Glutamatergic neuron (in vitro differentiated cells): Measurements from ENCODE around the gene VSTM4. TPM values are rescaled to one million over a fixed set of nuclear protein-coding genes. Genes with fewer than 3 reads are reported as not detected.
A peak's percentile ranks its signal among the peaks of the same experiment; 100 is the strongest.

Experiments used
- DNase-seq: peaks from one replicate; pipeline ENCODE4 v3.0.0; 2022
- H3K27ac Mint-ChIP-seq: one replicate; pipeline ENCODE4 v1.8.0; 2020; ENCODE audit warnings: mild to moderate bottlenecking, mixed read lengths, inconsistent platforms; ENCODE audit not compliant: unreplicated experiment
- H3K27me3 Mint-ChIP-seq: one replicate; pipeline ENCODE4 v1.8.0; 2020; ENCODE audit warnings: mild to moderate bottlenecking, moderate library complexity, mixed read lengths, inconsistent platforms; ENCODE audit not compliant: unreplicated experiment
- H3K36me3 Mint-ChIP-seq: one replicate; pipeline ENCODE4 v1.8.0; 2020; ENCODE audit warnings: mild to moderate bottlenecking, mixed read lengths, inconsistent platforms; ENCODE audit not compliant: unreplicated experiment
- H3K4me1 Mint-ChIP-seq: one replicate; pipeline ENCODE4 v1.8.0; 2020; ENCODE audit warnings: mild to moderate bottlenecking, low read depth, mixed read lengths, inconsistent platforms; ENCODE audit not compliant: unreplicated experiment
- H3K4me3 Mint-ChIP-seq: one replicate; pipeline ENCODE4 v1.8.0; 2020; ENCODE audit warnings: mild to moderate bottlenecking, mixed read lengths, inconsistent platforms; ENCODE audit not compliant: unreplicated experiment
- H3K9me3 Mint-ChIP-seq: one replicate; pipeline ENCODE4 v1.8.0; 2020; ENCODE audit warnings: mild to moderate bottlenecking, moderate library complexity, mixed read lengths, inconsistent platforms; ENCODE audit not compliant: unreplicated experiment
- total RNA-seq: library from RNA; stranded (reverse); fragmentation: NEBNext Ultra II Directional; extraction: Animal tissue kit (Norgen Biotek cat#: 25700); gene quantifications from one replicate; pipeline ENCODE4 v1.2.1, GENCODE V29; 2021; ENCODE audit not compliant: unreplicated experiment
- TF ChIP-seq, protein P1 (sequence below): fragments of 200-600 bp; sonication (generic); IDR thresholded peaks from one replicate; pipeline ENCODE4 v1.5.0; 2021; ENCODE audit not compliant: partially characterized antibody, unreplicated experiment

Gene VSTM4
- total RNA-seq, 1 donor from 2014 or later, result 2.0 TPM

DNA sequence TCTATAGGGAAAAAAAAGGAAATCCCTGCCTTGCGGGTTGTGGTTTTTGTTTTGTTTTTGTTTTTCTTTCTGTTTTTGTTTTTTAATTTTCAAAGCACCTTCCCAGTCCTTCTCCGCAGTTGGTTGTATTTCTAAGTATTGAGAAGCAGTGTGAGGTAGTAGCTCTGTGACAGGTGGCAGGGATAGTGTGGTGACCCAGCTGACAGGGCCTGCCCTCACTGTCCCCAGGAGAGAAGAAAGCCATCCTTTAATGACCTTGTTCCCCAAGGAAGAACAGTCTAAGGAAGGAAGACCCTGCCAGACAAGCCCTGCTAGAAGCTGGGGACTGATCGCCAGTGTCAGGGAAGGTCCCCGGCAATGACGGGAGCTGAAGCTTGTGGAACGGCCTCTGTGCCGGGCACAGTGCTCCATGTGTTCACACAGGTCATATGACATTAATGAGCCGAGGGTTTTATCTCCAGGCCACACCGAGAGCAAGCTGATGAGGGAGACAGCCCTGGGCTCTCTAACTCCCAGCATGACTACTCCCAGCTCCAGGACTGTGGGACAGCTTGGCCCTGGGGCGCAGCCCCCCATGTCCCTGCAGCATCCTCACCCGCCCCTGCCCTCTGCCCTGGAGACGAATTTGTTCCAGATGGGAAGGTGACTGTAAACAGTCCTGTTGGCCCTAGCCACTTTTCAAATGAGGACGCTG lies 106.7 kb downstream of the VSTM4 start:
- no peak for DNase-seq
- Mint-ChIP-seq H3K4me1 (peaks cover 15% of the 10 kb centered on the region), H3K27me3 (peaks cover 6% of the 10 kb centered on the region), H3K9me3 (peaks cover 8% of the 10 kb centered on the region), H3K27ac (peak overlapping the region; percentile 68), H3K36me3 (peaks cover 11% of the 10 kb centered on the region), H3K4me3 (peak overlapping the region; percentile 66)
- TF ChIP-seq, protein P1, sequence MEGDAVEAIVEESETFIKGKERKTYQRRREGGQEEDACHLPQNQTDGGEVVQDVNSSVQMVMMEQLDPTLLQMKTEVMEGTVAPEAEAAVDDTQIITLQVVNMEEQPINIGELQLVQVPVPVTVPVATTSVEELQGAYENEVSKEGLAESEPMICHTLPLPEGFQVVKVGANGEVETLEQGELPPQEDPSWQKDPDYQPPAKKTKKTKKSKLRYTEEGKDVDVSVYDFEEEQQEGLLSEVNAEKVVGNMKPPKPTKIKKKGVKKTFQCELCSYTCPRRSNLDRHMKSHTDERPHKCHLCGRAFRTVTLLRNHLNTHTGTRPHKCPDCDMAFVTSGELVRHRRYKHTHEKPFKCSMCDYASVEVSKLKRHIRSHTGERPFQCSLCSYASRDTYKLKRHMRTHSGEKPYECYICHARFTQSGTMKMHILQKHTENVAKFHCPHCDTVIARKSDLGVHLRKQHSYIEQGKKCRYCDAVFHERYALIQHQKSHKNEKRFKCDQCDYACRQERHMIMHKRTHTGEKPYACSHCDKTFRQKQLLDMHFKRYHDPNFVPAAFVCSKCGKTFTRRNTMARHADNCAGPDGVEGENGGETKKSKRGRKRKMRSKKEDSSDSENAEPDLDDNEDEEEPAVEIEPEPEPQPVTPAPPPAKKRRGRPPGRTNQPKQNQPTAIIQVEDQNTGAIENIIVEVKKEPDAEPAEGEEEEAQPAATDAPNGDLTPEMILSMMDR, result no peak

DNA sequence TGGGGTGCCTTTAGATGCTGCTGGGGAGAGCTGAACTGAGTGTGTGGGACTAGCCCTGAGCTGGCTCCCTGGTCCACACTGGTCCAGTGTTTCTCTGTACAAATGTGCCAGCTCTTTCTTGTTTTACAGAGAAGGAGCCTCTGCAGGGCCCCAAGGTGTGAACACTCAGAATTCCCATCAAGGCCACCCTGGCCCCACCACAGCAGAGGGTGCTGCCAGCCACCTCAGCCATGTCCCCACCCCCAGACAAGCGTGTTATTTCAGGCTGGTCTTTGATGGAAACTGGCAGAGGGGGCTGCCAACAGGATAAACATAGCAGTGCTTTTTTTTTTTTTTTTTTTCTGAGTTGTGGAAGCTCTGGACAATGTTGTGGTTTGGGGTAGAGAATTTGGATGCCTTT lies 107.2 kb downstream of the VSTM4 start:
- Mint-ChIP-seq H3K4me3 (no peak overlapping the region), H3K36me3 (peaks cover 11% of the 10 kb centered on the region), H3K4me1 (peaks cover 15% of the 10 kb centered on the region), H3K27me3 (peaks cover 6% of the 10 kb centered on the region), H3K27ac (peak overlapping the region; percentile 68), H3K9me3 (peaks cover 8% of the 10 kb centered on the region)
- TF ChIP-seq, protein P1, result no peak
- no peak for DNase-seq

DNA sequence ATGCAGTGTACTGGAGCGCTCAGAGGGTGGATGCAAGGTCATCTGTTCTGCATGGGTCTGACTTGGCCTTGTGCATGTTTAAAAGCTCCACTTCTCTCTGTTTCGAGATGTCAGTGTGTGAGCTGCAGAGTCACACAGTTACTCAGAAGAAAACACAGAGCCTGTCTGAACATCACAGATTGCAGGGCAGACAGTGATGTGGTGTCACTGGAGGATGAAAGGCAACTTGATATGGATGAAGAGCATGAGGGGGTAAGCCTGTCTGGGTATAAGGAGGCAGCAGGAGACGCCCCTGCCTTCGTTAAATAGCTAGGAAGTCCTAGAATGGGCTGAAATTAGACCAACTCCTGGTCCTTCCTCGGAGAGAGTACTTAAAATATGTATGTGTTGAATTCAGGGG lies 108.2 kb downstream of the VSTM4 start:
- Mint-ChIP-seq H3K27ac (peak overlapping the region; percentile 46), H3K9me3 (peaks cover 9% of the 10 kb centered on the region), H3K4me3 (no peak overlapping the region), H3K4me1 (peaks cover 12% of the 10 kb centered on the region), H3K36me3 (peaks cover 11% of the 10 kb centered on the region), H3K27me3 (no peaks in the 10 kb centered on the region)
- TF ChIP-seq, protein P1, result no peak
- DNase-seq, result no peak

DNA sequence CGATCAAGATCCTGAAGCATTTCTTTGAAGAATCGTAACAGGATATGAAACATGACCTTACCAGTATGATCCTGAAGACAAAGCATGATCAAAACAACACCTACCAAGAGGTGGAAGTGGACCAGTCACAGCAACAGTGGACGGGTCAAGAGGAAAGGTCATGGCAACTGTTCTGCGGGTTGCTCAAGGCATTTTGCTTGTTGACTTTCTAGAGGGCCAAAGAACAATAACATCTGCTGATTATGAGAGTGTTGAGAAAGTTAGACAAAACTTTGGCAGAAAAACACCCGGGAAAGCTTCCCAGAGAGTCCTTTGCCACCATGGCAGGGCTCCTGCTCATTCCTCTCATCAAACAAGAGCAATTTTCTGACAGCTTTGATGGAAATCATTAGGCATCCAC lies 110.1 kb downstream of the VSTM4 start:
- DNase-seq, result no peak
- peaks cover 7% of the 10 kb centered on the region for H3K9me3 Mint-ChIP-seq
- TF ChIP-seq, protein P1, result no peak
- no peak overlapping the region for H3K4me3 Mint-ChIP-seq
- H3K36me3 Mint-ChIP-seq, result peaks cover 11% of the 10 kb centered on the region
- H3K4me1 Mint-ChIP-seq, result peaks cover 15% of the 10 kb centered on the region
- H3K27ac Mint-ChIP-seq, result no peak overlapping the region
- no peaks in the 10 kb centered on the region for H3K27me3 Mint-ChIP-seq

DNA sequence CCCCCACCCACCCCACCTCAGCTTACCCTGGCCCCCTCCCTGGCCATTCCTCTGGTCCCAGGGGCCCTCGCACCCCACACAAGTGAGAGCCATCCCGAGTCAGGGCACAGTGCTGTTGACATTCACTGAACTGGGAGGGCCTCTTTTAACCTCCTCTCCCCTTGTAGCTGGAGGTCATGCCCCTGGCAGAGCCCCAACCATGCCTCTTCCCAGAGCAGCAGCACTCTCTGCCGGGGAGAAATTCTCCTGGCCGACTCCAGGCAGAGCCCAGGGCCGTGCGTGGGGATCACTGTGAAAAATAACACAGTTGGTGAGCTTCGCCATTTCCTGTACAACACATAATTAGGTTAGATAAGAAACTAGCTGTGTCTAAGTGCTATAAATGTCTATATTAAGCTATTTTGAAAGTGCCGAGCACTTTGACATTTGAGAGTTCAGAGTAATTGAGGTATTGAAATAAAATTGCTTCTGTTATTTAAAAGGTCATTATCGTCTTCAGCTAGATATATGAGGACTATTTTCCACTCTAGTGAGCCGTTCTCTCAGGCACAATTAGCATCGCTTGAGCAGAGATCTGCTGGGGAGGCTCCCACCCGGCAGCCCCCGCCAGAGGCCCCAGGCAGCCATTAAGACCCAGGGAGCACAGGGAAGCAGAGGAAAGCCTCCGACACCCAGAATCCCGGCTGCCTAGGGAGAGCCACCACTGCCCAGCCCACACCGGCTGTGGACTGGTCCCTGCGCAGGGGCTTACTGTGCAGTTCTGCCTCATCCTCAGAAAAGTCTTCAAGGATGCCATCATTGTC lies 113.3 kb downstream of the VSTM4 start:
- no peak overlapping the region for H3K27ac Mint-ChIP-seq
- TF ChIP-seq, protein P1, result no peak
- no peak overlapping the region for H3K4me3 Mint-ChIP-seq
- H3K36me3 Mint-ChIP-seq, result peaks cover 15% of the 10 kb centered on the region
- peaks cover 3% of the 10 kb centered on the region for H3K27me3 Mint-ChIP-seq
- no peak for DNase-seq
- peaks cover 6% of the 10 kb centered on the region for H3K4me1 Mint-ChIP-seq
- peaks cover 8% of the 10 kb centered on the region for H3K9me3 Mint-ChIP-seq
